Measurements from ENCODE around the gene PTEN. TPM values are rescaled to one million over a fixed set of nuclear protein-coding genes. Genes with fewer than 3 reads are reported as not detected.

PTEN gene
- total RNA-seq (2022) = 44.6 and 46.8 TPM in 2 replicates
- percentile 88 among the genes with signal in this experiment for Bru-seq, nascent RNA
- percentile 85 among the genes with signal in this experiment for BruChase-seq, experiment 1, labeled RNA remaining after a 6-hour chase
- BruChase-seq, experiment 2, labeled RNA remaining after a 2-hour chase = percentile 78 among the genes with signal in this experiment
- long read RNA-seq, full-length matches to known transcripts = 24 of 29 reads
- long read RNA-seq, partial matches to known transcripts = 1 of 29 reads
- long read RNA-seq, other reads (novel, unspliced or antisense) = 4 of 29 reads

GRCh38 chr10:87863053-87863943 is at the start of gene PTEN, which contains the start of gene KLLN:
Gene PTEN (plus strand): TSS chr10:87863625. CDS start chr10:87864470, 845 bp downstream.
Gene KLLN (minus strand): TSS chr10:87863533. CDS start chr10:87862487, 1,046 bp downstream.
- intact Hi-C loops (cut with micrococcal nuclease; ENCODE audit: unreplicated experiment) = loop anchor here (5.0 kb wide), 2 partner anchors 249 to 689 kb away; no protein-coding TSS in a partner anchor
- Mint-ChIP-seq H3K4me3 (ENCODE audit: low read depth, unreplicated experiment) (peak within 1 kb of the TSS; percentile 92), H3K36me3 (ENCODE audit: insufficient read depth, unreplicated experiment) (peaks cover 48% of the 10 kb centered on the region), H3K27ac (ENCODE audit: unreplicated experiment) (peak within 1 kb of the TSS; percentile 86), H3K27me3 (ENCODE audit: unreplicated experiment) (no peaks in the 10 kb centered on the region), H3K4me1 (ENCODE audit: low read depth, unreplicated experiment) (peaks cover 17% of the 10 kb centered on the region), H3K9me3 (ENCODE audit: low read depth, unreplicated experiment) (no peaks in the 10 kb centered on the region)
- peak; percentile 87 for DNase-seq
- CTCF ChIA-PET = interaction anchor here (1.1 to 1.7 kb wide), 4 partner anchors 24 to 524 kb away, joined by 3 to 5 read pairs (median 4); partner anchors contain the start of gene ATAD1
- BruUV-seq (replicated peaks) = no TSS peak
- TF ChIP-seq CTCF (IDR thresholded peaks at IDR 0.05; ENCODE audit: unreplicated experiment) = no peak

GRCh38 chr10:87816163-87816897 is 47.1 kb upstream of the PTEN start:
- BruUV-seq (replicated peaks) = TSS peak; percentile 40
- no peak for DNase-seq
- H3K4me3 Mint-ChIP-seq (ENCODE audit: low read depth, unreplicated experiment) = peak overlapping the region; percentile 88
- H3K9me3 Mint-ChIP-seq (ENCODE audit: low read depth, unreplicated experiment) = no peaks in the 10 kb centered on the region
- H3K36me3 Mint-ChIP-seq (ENCODE audit: insufficient read depth, unreplicated experiment) = peaks cover 18% of the 10 kb centered on the region
- no peaks in the 10 kb centered on the region for H3K27me3 Mint-ChIP-seq (ENCODE audit: unreplicated experiment)
- CTCF ChIA-PET = interaction anchor here (0.6 kb wide), 1 partner anchor 767 kb away, joined by 3 read pairs; the partner anchor contains the start of gene RNLS
- peaks cover 15% of the 10 kb centered on the region for H3K4me1 Mint-ChIP-seq (ENCODE audit: low read depth, unreplicated experiment)
- intact Hi-C loops (cut with micrococcal nuclease; ENCODE audit: unreplicated experiment) = no loop called here
- TF ChIP-seq CTCF (IDR thresholded peaks at IDR 0.05; ENCODE audit: unreplicated experiment) = no peak
- peak overlapping the region; percentile 60 for H3K27ac Mint-ChIP-seq (ENCODE audit: unreplicated experiment)

- intact Hi-C loops (cut with micrococcal nuclease; ENCODE audit: unreplicated experiment) = no loop called here
- Mint-ChIP-seq H3K36me3 (ENCODE audit: insufficient read depth, unreplicated experiment) (peaks cover 18% of the 10 kb centered on the region), H3K4me1 (ENCODE audit: low read depth, unreplicated experiment) (peaks cover 15% of the 10 kb centered on the region), H3K27ac (ENCODE audit: unreplicated experiment) (peak overlapping the region; percentile 69), H3K27me3 (ENCODE audit: unreplicated experiment) (no peaks in the 10 kb centered on the region), H3K9me3 (ENCODE audit: low read depth, unreplicated experiment) (no peaks in the 10 kb centered on the region), H3K4me3 (ENCODE audit: low read depth, unreplicated experiment) (peak overlapping the region; percentile 88)
- no peak for TF ChIP-seq CTCF (IDR thresholded peaks at IDR 0.05; ENCODE audit: unreplicated experiment)
- no TSS peak for BruUV-seq (replicated peaks)
- CTCF ChIA-PET = interaction anchor here (1.0 kb wide), 1 partner anchor 46 kb away, joined by 4 read pairs; the partner anchor contains the start of genes KLLN and PTEN
- DNase-seq = no peak
Measured at GRCh38 chr10:87816898-87817608, 46.4 kb upstream of the PTEN start.
